HG03045 (cell line): Measurements from ENCODE around the gene CCDC92B.
"Not testable (repeated sequence)": the region's sequence is repeated elsewhere in the genome, so short reads cannot be mapped to it uniquely, and the experiment has no call there.

ENCODE experiments used
- ATAC-seq: cut with Tn5 transposase; IDR thresholded peaks from one replicate; pipeline ENCODE4 v1.9.1; 2021; ENCODE audit warnings: mild to moderate bottlenecking, moderate library complexity; ENCODE audit not compliant: unreplicated experiment

CCDC92B gene

DNA sequence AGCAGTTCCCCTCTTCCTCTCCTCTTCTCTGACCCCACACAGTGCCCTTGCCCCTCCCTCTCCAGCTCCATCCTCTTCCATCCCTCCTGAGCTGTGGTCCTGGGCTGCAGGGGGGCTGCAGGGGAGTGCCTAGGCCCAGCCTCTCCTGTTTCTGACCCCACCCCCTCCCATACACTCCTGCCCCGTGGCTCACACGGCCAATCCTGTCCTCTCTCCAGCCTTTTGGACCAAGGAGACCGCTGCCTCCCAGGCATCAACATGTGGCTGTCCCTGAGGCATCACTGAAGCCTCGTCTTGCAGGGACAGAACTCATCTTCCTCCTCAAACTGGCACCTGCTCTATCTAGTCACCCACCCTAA, 44.6 kb downstream of the CCDC92B start:
- no peak for ATAC-seq

DNA sequence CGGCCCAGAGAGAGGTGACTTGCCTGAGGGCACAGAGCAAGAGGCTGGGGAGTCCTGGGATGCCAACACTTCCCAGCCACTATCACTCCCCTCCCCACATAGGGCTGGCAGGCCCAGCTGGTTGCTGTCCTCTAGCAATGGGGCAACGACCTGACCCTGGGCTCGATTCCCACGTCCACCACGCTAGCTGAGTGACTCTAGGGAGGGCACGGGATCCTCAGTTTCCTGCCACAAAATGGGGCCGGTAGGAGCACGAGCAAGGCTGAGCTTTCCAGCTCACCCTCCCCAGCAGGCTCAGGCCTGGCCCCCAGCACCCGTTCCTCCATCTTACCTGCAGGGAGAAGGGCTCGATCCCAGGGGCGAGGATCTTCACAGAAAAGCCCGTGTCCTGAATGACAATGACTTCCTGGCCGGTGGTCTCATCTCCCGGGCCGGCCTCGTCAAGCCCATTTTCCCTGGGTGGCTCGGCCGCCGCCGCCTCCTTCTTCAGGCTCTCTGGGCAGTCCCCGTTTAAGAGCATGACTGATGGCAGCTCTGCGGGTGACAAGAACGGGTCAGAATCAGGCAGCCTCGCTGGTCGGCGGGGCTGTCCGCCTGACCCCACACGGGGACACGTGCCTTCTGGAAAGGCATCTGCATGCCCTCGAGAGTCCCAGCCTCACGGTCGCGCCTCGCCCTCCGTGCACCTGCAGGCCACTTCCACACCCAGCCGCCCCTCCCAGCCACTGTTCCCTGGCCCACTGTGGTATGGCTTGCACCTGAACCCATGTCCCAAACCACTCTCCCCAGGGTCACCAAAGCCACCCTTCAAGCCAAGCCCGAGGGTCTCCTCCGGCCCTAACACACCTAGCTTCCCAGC, 45.2 kb downstream of the CCDC92B start:
- ATAC-seq, result no peak

DNA sequence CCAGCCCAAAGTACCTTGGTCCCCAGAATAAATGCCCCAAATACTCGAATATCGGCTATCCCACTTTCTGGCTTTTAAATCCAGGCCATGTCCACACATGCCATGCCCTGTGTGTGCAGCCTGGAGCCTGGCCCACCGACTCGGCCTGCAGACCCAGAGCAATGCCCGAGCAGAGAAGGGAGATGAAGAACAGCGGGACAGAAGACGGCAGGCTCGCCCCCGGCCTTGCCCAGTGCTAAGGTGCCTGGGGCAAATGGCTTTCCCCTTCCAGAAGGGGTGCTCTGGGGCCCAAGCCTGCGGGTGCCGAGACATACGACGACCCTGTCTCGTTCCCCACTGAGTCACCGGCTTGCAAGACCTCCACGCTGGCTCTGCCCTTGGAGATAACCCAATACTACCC, 45.8 kb downstream of the CCDC92B start:
- ATAC-seq, result no peak

DNA sequence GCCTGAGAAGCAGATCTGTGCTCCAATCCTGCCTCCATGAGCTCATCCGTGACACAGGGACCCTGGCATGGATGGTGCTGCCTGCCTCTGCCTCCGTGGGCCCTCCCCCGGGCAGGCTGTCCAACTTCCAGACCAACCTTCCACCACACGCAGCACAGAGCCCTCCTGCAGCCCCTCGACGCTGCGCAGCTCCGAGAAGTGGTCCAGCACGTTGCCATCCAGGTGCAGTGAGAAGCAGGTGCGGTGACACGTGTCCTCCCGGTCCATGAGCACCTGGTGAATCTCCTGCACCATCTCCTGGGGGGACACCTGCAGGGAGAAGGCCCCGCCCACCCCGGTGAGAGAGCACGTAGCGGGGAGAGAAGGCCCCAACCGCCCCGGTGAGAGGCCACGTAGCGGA, 46.3 kb downstream of the CCDC92B start:
- no peak for ATAC-seq

DNA sequence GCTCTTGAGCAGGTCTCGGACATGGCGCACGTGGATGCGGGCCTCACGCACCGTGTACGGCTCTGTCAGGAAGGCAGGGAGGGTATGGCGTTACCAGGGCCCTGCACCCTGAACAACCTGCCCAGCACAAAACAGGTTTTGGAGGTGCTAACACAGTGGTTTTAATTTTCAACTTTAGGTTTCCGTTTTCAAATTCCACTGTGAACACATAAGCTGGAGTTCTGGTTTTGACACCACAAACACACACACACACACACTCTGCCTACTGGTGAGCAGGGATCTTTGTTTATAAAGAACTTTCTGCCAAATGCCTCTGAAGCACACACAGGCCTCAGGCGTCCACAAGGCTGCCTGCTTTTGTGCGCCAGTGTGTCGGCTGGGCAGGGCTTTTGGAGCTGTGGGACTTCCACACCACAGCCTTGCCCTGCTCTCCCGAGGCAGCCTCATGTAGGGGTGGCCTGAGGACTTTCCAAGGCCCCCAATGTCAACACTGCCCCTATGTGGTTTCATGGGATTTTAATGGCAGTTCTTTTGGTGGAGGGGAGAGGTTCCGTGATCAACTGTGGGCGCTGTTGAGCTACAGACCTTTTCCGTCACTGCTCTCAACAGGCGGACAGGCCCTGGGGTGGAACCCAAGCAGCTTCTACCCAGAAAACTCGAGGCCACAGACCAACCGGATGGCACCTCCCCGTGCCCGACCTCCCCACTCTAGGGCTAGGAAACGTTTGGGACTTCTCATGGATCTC, 47.3 kb downstream of the CCDC92B start:
- no peak for ATAC-seq

DNA sequence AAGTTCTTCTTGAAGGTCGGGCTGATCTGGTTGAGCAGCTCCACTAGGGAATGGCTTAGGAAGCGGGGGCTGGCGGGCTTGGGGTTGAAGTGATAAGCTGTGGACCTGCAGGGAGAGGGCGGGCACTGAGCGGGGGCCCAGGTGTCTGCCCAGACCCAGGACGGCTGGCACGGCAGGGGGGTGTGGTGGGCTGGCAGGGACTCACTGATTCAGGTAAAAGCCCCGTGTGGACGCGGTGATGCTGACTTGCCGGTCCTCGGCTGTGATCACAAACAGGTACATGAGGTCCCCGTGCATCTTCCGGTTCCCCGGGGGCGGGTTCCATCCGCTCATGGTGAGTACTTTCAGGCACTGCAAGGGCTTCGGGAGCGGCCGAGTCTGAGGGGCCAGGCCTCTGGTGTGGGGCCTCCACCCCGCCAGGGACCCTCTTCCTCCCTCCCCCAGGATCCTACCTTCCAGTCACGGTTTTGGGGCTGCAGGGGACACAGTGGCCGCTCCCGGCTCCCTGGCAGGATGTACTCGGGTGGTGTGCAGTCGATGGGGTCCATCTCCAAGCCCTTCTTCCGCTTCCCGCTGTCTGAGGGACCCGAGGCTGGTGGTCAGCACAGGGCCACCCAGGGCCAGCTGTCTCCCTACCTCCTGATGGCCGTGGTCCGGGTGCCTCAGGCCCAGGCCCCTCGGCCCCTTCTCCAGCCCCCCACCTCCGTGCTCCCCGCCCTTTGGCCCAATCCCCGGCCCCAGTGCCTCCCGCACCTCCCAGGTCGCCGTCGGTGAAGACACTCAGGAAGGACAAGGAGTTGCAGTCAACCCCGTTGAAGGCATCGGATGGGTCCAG, 48.1 kb downstream of the CCDC92B start:
- no peak for ATAC-seq

DNA sequence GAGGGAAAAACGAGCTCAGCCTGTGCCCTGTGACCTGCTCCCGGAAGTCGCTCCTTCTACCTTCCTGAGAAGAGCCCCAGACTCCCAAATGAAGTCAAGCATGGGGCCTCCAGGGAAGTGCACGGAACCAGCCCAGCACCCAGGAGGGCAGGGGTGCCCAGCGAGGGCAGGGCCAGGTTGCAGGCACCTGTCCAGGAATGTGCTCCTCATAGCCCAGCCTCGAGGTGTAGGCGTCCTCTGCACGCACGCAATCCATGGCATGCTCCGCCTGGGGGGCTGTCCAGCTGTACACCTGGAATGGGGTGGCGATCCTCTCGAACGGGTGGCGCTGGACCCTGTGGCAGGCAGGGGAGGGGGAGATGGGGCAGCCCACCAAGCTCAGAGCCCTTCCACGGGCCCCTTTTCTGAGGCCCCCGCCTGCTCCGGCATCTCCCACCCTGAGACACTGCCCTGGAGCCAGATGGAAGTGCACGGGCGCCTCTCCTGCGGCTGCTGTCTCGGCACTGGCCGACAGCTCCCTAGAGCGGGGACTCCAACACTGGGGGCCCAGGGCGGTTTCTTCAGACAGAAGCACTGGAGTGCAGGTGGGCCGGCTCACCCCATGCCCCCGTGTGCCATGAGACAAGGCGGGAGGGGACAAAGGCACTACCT, 48.8 kb downstream of the CCDC92B start:
- ATAC-seq, result no peak

DNA sequence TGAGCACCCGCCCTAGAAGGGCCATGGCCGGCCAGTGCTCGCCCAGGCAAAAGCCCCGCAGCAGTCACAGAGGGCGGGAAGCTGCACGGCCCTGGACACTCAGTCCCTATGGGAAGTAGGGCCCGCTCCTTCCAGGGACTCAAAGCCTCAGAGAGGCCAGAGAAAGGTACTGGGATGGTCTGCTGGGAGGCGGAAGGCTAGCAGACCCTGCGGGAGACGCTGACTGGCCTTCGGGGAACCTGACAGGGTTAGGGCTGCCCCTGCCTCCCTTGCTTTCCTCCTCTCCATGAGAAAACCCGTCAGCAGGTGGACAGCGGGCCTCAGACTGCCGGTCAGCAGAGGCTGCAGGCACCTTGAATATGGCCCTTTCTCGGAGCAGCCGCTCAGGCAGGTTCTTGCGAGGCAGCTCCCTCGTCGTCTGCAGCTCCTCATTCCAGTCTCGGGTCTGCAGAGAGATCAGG, 49.4 kb downstream of the CCDC92B start:
- ATAC-seq, result no peak

DNA sequence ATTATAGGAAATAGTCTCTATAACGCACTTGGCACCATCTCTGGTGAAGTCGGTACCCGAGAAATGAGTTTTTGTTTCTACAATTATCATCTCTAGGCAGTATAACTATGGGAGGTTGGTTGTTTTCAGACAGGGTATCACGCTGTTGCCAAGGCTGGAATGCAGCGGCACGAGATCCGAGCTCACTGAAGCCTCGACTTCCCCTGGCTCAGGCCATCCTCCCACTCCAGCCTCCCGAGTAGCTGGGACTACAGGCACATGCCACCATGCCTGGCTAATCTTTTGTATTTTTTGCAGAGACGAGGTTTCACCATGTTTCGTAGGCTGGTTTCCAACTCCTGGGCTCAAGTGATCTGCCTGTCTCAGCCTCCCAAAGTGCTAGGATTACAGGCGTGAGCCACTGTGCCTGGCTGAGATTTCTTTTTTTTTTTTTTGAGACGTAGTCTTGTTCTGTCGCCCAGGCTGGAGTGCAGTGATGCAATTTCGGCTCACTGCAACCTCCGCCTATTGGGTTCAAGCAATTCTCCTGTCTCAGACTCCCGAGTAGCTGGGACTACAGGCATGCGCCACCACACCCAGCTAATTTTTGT, 50.1 kb downstream of the CCDC92B start:
- not testable (repeated sequence) for ATAC-seq

DNA sequence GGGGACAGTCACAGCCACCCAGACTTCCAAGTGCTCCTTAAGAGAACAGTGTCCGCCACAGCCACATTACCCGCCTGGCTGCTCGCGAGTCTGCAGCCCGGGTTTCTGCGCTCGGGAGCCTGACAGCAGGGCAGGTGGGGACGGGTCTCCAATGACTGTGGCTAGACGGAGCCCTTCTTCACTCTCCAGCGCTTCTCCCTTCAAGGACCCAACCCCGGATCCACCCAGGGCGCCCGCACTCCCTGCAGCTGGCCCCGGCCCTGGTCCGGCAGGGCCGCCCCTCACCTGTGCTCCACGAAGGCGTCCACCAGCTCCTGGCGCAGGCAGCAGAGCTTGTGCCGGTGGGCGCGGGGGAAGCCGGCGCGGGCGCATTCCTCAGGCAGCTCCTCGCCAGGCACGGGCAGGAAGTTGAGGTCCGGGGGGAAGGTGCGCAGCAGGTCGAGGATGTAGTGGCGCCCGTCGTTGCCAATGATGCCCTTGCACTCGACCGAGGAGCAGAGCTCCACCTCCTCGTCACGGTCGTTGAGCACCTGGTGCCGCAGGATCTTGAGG, 51.8 kb downstream of the CCDC92B start:
- no peak for ATAC-seq

DNA sequence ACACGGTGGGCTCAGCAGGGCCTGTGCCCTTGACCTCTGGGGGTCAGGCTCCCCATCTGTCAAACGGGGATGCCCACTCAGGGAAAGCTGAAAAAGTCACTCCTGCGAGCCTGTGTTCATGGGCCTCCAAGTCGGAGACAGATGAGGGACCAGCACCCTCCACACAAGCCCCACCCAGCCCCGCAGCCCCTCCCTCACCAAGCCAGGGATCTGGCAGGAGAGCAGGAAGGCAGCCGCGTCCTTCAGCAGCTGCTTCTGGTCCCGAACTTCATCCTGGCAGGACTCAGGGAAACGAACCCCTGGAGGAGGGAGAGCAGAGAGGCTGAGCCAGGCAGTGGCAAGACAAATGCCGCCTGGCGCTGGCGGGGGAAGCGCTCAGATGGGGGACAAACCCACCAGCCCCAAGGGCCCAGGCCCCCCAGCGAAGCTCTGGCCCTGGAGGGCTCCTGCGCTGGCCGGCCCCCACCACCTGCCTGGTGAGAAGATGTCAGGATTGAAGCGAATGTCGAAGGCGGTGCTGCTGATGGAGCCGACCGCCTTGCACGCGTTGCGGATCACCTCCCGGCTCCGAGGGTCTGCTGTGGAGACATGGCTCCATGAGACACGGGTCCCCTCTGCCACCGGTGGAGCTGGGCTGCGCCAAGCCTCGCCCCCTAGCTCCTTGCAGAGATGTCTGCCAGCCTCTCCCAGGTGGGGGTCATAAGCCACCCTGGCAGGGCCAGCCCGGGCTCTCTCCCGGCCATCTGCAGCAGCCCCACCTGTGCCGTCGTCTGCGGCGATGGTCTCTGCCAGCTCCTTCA, 53.3 kb downstream of the CCDC92B start:
- no peak for ATAC-seq

DNA sequence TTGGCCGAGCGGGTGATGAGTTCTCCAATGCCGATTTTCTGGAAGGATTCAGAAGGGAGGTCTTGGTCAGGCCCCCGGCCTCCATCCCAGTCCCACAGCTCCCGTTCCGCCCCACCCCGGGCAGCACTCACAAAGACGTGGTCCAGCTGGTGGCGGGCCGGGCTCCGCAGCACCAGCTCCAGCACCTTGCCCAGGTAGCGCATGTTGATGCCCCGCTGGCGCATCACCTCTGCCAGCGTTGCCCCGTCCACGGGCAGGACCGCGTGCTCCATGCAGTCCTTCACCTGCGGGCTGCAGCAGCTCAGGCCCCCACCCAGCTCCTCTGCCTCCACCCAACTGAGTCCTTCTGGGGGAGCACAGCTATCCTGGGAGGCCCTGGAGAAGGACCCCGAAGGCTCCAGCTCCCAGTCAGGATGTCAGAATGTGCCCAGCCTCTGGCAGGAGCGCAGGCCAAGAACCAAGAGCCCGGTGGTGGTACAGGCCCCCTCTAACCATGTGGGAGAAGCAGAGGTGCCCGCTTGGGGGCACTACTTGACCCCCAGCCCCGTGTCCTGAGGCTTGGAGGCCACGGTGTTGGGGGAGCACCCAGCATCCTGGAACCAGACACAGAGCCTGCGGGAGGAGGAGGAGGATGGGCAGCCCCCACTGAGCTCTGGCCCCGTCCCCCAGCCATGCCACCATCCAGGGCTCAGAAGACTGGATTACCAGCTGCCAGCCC, 54.0 kb downstream of the CCDC92B start:
- no peak for ATAC-seq

DNA sequence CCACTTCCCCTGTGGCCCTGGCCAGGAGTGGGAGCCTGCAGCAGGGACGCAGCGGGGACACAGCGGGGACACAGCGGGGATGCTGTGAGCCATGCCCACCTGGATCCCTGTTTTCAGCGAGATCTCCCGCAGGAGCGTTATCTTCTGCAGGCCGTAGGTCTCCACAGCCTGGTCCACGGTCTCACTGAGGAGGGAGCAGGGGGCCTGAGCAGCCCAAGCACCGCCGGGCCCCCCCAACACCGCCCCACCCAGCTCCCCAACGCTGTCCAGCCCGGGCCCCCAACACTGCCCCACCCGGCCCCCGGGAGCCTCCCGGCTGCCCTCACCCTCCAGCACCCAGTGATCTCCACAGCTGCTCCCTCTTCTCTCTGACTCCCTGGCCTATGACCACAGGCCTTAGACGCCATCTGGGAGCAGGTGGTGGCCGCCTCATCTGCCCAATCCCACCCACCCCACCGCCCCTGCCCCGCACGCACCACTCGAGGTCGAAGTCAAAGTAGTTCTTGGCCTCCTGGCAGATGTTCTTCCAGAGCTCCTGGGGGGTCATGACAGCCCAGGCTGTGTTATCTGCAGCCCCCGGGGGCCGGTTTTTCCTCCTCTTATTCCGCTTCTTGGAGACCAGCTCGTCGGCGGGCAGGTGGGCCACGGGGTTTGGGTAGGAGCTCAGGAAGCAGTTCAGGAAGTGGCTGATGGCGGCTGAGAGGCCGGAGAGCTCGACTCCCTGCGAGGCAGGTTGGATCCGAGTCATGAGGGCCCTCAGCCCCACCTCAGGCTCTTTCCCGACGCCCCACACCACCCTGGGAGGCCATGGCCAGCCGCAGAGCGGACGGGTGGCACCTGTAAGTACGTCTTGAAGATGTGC, 54.8 kb downstream of the CCDC92B start:
- ATAC-seq, result no peak

DNA sequence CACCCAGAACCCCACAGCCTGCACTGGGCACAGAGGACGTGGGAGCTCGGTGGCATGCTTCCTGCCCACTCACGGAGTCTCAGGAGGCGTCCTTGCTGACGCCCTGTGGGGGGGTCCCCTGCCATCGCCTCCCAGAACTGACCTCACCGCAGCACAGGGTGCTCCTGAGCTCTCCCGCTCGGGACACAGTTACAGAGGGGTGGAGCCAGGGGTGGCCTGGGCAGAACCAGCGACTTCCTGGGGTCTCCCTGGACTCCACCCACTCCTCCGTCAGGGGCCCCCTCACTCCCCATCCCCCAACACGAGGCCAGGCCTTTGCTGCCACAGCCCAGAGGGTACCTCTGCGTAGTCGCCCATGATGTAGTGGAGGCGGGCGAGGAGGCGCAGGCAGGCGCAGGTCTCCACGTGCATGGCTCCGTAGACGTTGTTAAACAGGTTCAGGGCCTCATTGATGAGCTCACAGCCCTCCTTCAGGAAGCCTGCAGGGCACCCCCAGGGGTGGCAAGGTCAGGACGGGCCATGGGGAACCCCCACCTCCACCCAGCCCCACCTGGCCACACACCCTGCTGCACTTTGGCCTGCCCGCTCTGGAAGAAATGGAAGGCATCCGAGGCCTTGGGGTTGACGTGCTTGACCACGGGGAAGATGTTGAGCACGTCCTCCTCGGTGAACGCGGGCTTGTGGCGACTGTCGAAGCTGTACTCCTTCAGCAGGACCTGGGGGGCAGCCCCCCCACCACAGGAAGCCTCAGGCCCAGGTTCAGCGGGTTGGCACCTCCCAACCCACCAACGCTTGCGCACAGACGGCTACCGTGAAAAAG, 55.7 kb downstream of the CCDC92B start:
- ATAC-seq, result no peak

DNA sequence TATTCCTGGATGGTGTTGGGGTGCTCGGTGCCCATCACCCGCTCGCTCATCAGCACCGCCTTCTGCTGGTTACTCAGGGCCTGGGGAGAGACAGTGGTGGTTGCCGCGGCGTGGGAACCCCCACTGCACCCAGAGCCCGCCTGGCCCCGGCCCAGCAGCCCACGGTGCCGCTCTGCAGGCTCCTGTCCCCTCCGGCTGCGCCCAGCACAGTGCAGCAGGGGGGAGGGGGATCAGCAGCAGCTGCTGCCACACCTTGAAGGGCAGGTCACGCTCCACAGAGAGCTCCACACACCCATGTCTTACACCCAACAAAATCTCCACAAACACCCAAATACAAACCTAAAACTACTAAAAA, 56.7 kb downstream of the CCDC92B start:
- ATAC-seq, result no peak

DNA sequence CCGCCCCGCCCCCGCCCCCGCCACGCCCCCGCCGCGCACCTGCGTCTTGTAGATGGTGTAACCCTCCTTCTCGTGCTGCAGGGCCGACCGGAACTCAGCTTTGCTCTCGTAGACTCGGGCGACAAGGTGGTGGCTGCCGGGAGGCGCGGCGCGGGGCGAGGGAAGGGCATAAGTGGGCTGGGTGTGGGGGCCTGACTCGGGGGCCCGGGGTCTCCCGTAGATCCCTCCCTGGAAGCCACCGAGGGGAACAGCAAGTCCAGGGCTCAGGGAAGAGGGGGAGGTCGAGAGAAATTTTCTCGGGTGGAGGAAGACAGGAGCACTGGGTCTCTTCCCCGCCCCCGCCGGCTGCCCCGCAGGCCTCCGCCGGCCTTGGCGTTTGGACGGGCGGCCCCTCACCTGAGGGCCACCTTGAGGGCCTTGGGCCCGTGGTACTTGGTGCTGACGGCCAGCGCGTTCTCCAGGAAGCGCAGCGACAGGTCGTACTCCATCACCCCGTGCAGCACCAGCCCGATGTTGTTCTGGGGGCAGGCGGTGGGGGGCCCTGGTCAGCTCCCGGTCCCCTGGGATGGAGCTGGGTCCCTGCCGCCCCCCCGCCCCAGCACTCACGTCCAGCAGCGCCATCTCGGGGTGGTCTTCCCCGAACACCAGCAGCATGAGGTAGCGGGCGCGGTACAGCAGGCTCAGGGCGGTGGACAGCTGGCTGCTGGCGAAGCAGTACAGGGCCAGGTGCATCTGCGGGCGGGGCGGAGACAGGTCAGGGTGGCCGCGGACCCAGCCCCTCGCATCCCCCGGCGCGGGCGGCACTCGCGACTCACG, 57.3 kb downstream of the CCDC92B start:
- ATAC-seq, result no peak
